Esophagus squamous epithelium (tissue), 5 donors: ENCODE measurements around the gene C2orf92. TPM values are rescaled to one million over a fixed set of nuclear protein-coding genes. Genes with fewer than 3 reads are reported as not detected.

Experiments
- DNase-seq: peaks from one replicate; lab custom pipeline; 2025; lab: John Stamatoyannopoulos, UW
- H3K27ac ChIP-seq, 4 donors: fragments of 200-600 bp; sonication (generic); one replicate each; pipeline ENCODE4 v1.5.1; 2016 to 2019; ENCODE audit warnings: mild to moderate bottlenecking in 1 of 4
- H3K27me3 ChIP-seq, 4 donors: fragments of 200-600 bp; sonication (generic); 1 replicate in 3 of 4; 2 replicates in 1 of 4; pipeline versions ENCODE4 v1.5.1 to v1.6.0; 2017 to 2021; ENCODE audit warnings: antibody characterized with exemption in 1 of 4
- H3K36me3 ChIP-seq, 3 donors: fragments of 200-600 bp; sonication (generic); one replicate each; pipeline ENCODE4 v1.5.1; 2016 to 2019
- H3K4me1 ChIP-seq, 3 donors: fragments of 200-600 bp; sonication (generic); one replicate each; pipeline ENCODE4 v1.5.1; 2017 to 2019
- H3K4me3 ChIP-seq, 4 donors: fragments of 200-600 bp; sonication (generic); 1 replicate in 3 of 4; 2 replicates in 1 of 4; pipeline ENCODE4 v1.5.1; 2016 to 2019; ENCODE audit warnings: mild to moderate bottlenecking in 2 of 4, moderate library complexity in 1 of 4
- H3K9me3 ChIP-seq, 3 donors: fragments of 200-600 bp; sonication (generic); one replicate each; pipeline ENCODE4 v1.5.1; 2016 to 2019
- CTCF ChIP-seq, 6 experiments: fragments of 450-650 bp in 4 of 6; fragments of 200-600 bp in 2 of 6; sonication (generic) in 2 of 6; IDR thresholded peaks; one replicate each; pipeline ENCODE4 v1.5.1; 2016 to 2019; ENCODE audit warnings: antibody characterized with exemption in 6 of 6, mild to moderate bottlenecking in 4 of 6, moderate library complexity in 4 of 6
- POLR2A ChIP-seq, 4 donors: fragments of 450-650 bp; IDR thresholded peaks; one replicate each; pipeline ENCODE4 v1.6.1; 2017; ENCODE audit warnings: antibody characterized with exemption in 4 of 4, mild to moderate bottlenecking in 4 of 4, moderate library complexity in 3 of 4
- WGBS, 2 donors: methylation state at CpG; one replicate each; pipeline ENCODE4 v1.1.5; 2018; 5-methylcytosine and 5-hydroxymethylcytosine counted together
- intact Hi-C: fragments of 100-400 bp; cut with DNase I; formaldehyde crosslinking; loops from one replicate; pipeline ENCODE4 v1.15.0; 2022
- total RNA-seq, 4 donors: library from RNA; depleted of rRNA; stranded (reverse); fragments of >200 nt; gene quantifications; one replicate each; pipeline ENCODE4 v1.1.0, GENCODE V29; 2016
- donor health status: DM: yes; HTN: yes; CAD: no.

The C2orf92 gene
- total RNA-seq, 4 donors from 2014 or later, result 2.5 to 12.8 (median 2.5) TPM; not detected in 1

GRCh38 chr2:97657986-97658690, 11.4 kb upstream of the C2orf92 start:
- WGBS, 2 donors, result 94 to 96% methylated on average over 9 to 21 of the region's 37 CpGs
- no peak overlapping the region for H3K4me3 ChIP-seq
- intact Hi-C loops, result no loop called here
- H3K36me3 ChIP-seq, result peaks cover 19 to 80% (median 23%) of the 10 kb centered on the region in 3 donors
- H3K27me3 ChIP-seq, result no peaks in the 10 kb centered on the region
- TF ChIP-seq CTCF (IDR thresholded peaks at IDR 0.05) (no peak), POLR2A (IDR thresholded peaks at IDR 0.05) (no peak)
- DNase-seq, result no peak
- H3K4me1 ChIP-seq, result peaks cover 18 to 29% (median 23%) of the 10 kb centered on the region in 3 donors
- H3K27ac ChIP-seq, result no peak overlapping the region
- H3K9me3 ChIP-seq, result peaks cover 0 to 10% (median 0%) of the 10 kb centered on the region in 3 donors

GRCh38 chr2:97658691-97659157, 10.8 kb upstream of the C2orf92 start:
- no peaks in the 10 kb centered on the region for H3K27me3 ChIP-seq
- no peak for TF ChIP-seq CTCF (IDR thresholded peaks at IDR 0.05)
- TF ChIP-seq POLR2A (IDR thresholded peaks at IDR 0.05), result no peak
- H3K4me1 ChIP-seq, result peaks cover 19 to 31% (median 23%) of the 10 kb centered on the region in 3 donors
- intact Hi-C loops, result no loop called here
- no peak for DNase-seq
- no peak overlapping the region for H3K27ac ChIP-seq
- H3K4me3 ChIP-seq, result no peak overlapping the region
- H3K36me3 ChIP-seq, result peaks cover 19 to 76% (median 23%) of the 10 kb centered on the region in 3 donors
- 89 to 96% methylated on average over 4 to 11 of the region's 13 CpGs for WGBS, 2 donors
- peaks cover 0 to 8% (median 0%) of the 10 kb centered on the region in 3 donors for H3K9me3 ChIP-seq

GRCh38 chr2:97659256-97660043, 10.1 kb upstream of the C2orf92 start:
- Histone ChIP-seq H3K36me3 (peaks cover 19 to 69% (median 23%) of the 10 kb centered on the region in 3 donors), H3K4me3 (no peak overlapping the region), H3K27me3 (no peaks in the 10 kb centered on the region), H3K9me3 (peaks cover 0 to 1% (median 0%) of the 10 kb centered on the region in 3 donors), H3K27ac (no peak overlapping the region), H3K4me1 (peaks cover 19 to 32% (median 23%) of the 10 kb centered on the region in 3 donors)
- WGBS, 2 donors, result 92 to 96% methylated on average over 12 to 14 of the region's 29 CpGs
- TF ChIP-seq CTCF (IDR thresholded peaks at IDR 0.05) (no peak), POLR2A (IDR thresholded peaks at IDR 0.05) (no peak)
- DNase-seq, result no peak
- intact Hi-C loops, result no loop called here

- Histone ChIP-seq H3K9me3 (no peaks in the 10 kb centered on the region), H3K4me3 (no peak overlapping the region), H3K36me3 (peaks cover 19 to 61% (median 23%) of the 10 kb centered on the region in 3 donors), H3K27ac (no peak overlapping the region), H3K27me3 (no peaks in the 10 kb centered on the region), H3K4me1 (peaks cover 19 to 39% (median 27%) of the 10 kb centered on the region in 3 donors)
- WGBS, 2 donors, result 92 to 100% methylated on average over 5 to 17 of the region's 20 CpGs
- no peak for DNase-seq
- TF ChIP-seq POLR2A (IDR thresholded peaks at IDR 0.05) (no peak), CTCF (IDR thresholded peaks at IDR 0.05) (no peak)
- intact Hi-C loops, result no loop called here
Measured at GRCh38 chr2:97660044-97660774, 9.3 kb upstream of the C2orf92 start.
